Measurements from ENCODE around the gene TYW1B.
"Not testable (repeated sequence)": the region's sequence is repeated elsewhere in the genome, so short reads cannot be mapped to it uniquely, and the experiment has no call there.

The TYW1B gene

DNA sequence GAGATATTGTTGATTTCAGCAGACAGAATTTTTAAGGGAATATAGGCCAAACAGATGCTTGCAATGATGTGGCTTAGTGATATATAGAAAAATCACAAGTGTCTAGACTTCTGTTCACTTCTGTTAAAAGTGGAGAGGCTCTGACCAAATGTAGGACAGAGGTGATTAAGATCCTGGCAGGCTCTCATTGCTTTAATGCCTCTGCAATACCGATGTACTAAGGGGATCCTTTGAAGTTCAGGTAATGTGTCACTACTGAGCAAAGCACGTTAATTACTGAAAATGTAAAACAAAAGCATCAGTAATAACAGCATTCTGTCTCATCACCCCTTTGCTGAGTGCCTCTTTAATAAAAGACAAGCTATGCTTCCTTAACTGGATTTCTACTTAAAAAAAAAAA, 131.4 kb downstream of the TYW1B start:
- DNase-seq, result not testable (repeated sequence)

DNA sequence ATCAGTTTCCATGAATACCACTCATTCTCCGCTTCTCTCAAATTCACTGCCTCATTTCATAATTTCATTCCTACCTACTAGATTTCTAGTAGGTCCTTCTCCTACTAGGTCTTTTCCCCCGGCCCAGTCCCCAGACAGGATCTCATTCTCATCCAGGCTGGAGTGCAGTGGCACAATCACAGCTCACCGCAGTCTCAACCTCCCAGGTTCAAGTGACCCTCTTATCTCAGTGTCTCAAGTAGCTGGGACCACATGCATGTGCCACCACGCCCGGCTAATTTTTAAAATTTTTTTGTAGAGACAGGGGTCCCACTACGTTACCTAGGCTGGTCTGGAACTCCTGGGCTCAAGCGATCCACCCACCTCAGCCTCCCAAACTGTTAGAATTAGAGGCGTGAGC, 132.5 kb downstream of the TYW1B start:
- not testable (repeated sequence) for DNase-seq

DNA sequence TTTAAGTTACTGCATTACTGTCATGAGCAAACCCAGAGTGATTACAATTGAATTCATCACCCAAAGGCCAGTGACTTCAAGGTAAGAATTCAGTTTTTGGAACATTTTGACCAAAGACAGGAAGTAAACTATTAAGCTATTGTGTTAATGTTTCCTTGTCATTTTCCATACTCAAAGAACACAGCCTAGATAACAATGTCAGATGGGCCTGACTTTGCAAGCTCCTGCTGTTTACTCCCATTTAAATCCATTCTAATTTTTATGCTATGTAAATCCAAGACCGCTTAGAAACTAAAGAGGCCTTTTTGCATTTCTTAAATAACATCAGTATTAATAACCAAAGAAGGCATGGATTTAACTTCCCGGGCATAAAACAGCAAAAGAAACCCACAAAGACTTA, 136.6 kb downstream of the TYW1B start:
- DNase-seq, result not testable (repeated sequence)

DNA sequence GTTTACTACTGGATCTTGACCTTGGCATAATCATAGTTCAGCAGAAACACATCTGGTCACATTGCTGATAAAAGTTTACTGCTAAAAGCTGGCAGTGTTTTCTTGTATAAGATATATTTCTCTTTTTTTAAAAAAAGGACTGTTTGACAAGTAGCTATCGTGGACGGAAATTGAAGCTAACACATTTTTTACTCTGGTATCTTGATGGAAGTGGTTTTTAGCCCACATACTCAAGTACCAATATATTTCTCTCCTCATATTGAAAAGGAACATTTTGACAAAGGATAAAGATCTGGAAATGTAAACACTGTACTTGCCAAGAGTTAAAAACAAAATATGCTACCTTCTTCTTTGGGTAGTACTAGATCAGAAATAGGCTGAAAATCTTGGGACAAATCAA, 137.8 kb downstream of the TYW1B start:
- DNase-seq, result not testable (repeated sequence)

DNA sequence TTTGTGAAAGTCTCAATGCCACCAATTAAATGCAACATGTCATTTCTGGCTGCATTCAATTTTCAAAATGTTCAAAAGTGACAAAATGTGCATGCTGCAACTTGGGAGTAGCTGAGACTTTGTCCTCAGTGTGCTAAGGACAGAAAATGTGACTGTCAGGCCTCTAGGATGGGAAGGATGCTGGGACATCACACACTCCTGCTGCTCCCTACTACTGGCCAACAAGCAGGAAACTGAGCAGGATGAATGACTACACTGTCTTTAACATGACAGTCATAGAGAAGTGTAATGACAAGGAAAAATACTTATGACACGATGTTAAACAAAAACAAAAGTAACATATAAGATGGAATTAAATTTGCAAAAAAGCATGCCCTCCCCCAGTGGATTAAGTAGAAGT, 138.7 kb downstream of the TYW1B start:
- DNase-seq, result not testable (repeated sequence)

DNA sequence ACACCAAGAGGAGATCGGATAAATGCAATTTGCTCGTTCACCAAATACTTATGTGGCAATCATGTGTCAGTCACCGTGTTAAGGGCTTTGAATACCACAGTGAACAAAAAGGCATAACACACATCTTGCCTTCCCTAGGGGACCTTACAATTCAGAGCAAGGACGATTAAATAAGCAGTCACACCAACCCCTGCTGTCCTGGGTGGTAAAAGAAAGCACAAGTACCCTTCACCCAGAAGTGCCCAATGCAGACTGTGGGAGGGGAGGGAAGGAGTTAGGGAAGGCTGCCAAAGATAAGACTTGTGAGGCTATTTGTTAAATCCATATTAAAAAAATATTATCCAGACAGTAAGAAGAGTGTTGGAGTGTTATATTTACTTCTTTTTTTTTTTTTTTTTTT, 146.8 kb downstream of the TYW1B start:
- not testable (repeated sequence) for DNase-seq

DNA sequence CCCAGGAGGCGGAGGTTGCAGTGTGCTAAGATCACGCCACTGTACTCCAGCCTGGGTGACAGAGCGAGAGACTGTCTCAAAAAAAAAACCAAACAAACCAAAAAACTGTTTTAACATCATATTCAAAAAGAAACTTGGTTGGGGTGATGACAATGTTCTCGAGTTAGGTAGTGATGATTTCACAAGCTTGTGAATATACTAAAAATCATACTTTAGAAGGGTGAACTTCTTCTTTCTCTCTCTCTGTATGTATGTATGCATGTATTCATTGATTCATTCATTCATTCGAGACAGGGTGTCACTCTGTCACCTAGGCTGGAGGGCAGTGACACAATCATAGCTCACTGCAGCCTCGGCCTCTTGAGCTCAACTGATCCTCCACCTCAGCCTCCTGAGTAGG, 151.1 kb downstream of the TYW1B start:
- not testable (repeated sequence) for DNase-seq

DNA sequence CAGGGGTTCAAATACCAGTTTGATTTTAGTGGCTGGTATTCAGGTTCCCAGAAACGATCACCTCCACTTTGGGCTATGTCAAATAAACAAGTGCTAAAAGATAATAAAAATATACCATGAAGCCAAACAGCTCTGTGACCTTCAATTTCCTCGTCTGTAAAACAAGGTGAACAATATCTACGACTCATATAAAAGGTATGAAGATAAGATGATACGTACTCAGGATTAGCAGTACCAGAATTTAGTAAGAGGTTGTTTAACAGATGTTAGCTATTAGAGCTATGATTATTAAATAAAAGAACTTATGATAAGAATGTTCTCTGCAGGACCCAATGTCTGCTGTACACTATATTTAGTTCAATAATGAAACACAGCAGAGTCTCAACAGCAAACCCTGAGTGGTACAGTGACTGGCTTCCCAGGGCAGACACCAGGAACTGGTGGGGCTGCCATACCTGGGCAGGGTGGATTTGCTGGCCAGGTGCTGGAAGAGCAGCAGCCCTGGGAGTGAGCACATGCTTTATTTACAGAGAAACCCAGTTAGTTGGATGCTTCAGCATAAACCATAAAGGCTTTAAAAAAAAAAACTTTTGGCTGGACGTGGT, 151.8 kb downstream of the TYW1B start:
- DNase-seq, result not testable (repeated sequence)

DNA sequence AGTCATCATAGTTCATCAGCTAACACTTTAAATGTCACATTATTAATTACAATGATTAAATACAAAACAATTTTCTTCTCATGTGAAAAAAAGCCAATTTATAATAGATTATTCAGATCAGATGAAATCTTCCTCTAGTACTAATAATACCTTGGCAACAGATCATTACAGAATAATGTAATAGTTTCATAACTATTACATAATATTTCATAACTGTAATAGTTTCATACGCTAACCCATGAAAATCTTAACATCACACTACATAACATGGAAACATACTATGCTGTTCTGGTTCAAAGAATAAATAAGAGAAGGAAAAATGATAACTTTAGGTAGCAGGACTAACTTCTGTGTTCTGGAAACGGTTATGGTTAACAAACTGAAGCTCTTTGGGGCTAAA, 152.3 kb downstream of the TYW1B start:
- DNase-seq, result not testable (repeated sequence)

DNA sequence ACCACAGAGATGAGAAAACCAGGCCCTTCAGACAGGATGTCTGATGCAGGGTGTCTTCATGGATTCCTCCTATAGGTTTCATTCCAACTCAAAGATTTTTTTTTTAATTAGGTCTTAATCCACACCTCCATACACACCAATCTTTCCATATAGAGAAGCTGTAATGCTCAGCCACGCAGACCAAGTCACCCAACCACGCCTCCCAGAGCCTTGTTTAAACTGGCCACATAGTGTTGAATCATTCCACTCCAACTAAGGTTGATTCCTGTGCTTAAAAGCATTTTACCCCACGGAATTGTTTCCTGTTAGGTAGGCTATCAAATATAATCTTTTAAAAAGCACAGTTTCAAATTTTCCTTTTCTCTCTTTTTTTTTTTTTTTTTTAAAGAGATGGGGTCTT, 153.6 kb downstream of the TYW1B start:
- DNase-seq, result no peak

DNA sequence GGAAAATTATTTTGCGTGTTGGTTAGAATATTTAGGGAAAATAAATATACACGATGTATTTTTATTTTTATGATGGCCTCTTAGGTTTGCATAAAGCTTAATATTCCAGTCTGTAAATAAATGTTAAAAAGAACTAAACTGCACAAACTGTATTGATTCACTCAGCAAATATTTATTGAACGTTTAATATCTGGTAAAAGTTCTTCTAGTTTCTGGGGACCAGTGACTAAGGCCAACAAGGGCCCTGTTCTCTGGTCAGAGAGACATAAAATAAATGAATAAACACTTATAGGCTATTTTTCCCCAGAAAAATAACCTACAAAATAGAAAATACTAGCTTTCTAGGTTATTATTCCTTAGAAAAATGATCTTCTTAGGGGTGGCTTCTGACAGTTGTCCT, 157.2 kb downstream of the TYW1B start:
- not testable (repeated sequence) for DNase-seq

DNA sequence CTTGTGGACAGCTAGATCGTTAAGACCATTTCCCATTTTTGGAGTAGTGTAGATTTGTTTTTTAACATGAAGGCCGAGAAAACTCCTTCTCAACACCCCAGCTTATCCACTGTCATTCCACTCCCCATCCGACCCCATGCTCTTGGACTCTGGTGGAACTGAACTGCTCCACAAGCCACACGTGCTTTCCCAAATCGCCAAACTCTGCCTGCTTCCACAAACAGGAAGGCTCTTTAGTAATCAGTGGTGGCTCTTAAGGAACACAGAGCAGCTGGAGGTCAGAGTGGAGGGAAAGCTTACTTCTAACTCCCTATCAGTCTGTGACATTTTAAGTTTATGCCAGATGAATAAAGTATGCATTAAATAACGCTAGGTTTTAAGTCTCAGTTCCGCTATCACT, 159.6 kb downstream of the TYW1B start:
- DNase-seq, result not testable (repeated sequence)

DNA sequence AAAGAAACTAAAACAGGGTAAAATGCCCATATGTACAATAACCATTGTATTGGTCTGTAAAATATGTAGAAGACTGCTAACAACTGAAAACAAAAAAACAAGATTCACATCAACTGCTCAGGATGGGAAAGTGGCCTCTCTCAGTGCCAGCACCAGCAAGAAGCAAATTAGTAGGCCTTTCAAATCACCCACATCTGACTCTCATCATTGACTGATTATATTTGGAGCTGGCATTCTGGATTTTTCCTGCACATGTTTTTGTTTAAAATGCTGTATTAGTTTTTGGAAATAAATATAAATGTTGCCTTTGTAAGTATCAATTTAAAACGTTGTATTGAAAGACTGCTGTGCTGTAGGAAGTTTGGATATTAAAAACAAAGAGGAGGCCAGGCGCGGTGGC, 161.0 kb downstream of the TYW1B start:
- not testable (repeated sequence) for DNase-seq

DNA sequence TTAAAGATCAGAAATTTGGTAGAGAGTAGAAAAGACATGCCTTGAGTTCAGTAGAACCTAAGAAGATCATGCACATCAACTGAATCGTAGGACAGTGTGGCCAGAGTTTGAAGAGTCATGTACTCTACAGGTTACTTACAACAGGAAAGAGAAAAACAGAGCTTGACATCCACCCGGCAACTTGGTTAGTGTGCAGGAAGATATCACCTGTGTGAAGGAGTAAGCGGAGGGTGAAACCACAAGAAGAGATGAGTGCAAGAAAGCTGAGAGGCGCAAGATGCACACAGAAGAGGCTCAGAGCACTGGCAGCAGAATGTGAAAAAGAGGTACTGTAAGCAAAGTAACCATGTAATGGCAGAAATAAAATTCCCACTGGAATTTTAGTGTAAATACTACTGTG, 179.4 kb downstream of the TYW1B start:
- DNase-seq, result not testable (repeated sequence)

DNA sequence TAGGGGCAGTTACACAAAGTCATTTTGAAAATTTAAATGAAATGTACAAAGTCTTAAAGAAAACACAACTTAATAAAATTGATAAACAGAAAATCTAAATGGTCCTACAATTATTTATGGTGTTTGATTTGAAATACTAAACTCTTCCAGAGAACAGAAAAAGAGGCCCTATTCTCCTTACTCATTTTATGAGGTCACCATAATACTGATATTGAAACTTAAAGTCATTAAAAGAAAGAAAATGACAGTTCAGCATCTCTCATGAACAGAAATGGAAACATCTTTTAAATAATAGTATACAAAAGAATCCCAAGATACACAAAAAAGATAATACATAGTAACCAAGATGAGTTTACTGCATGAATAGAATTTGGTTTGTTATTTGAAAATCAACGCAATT, 184.3 kb downstream of the TYW1B start:
- DNase-seq, result not testable (repeated sequence)

DNA sequence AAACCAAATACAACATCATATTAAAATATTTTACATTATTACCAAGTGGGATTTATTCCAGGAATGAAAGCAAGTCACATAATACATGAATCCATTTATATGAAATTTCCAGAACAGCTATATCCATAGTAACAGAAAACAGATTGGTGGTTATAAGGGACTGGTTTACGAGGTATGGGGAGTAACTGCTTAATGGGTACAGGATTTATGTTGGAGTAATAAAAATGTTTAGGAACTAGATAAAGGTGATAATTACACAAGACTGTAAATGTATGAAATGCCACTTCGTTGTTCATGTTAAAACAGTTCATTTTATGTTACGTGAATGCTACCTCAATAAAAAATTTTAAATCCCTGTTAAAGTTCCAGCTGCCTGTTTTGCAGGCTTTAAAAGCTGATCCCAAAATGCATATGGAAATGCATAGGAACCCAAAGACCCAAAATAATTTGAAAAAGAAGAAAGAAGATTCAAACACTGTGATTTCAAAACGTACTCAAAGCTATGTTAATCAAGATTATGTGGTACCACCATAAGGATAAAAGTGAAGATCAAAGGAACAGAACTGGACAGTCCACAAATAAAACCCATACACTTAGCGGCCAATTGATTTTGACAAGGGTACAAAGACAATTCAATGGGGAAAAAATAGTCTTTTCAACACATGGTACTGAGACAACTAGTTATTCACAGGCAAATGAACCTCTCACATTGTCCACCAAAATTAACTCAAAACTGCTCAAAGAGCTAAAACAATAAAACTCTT, 186.3 kb downstream of the TYW1B start:
- not testable (repeated sequence) for DNase-seq

DNA sequence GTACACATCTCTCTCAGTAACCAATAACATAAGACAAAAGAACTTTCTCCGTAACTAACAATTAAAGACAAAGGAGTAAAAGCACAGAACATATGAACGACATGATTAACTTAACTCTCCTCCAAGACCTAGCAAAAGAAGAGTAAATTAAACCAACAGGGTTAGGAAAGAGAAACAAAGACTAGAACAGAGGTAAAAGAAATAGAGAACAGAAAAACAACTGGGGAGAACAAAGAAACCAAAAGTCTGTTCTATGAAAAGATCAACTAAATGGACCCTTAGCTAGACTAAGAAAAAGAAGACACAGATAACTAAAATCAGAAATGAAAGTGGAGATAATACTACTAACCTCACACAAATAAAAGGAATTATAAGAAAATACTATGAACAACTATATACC, 187.3 kb downstream of the TYW1B start:
- not testable (repeated sequence) for DNase-seq

DNA sequence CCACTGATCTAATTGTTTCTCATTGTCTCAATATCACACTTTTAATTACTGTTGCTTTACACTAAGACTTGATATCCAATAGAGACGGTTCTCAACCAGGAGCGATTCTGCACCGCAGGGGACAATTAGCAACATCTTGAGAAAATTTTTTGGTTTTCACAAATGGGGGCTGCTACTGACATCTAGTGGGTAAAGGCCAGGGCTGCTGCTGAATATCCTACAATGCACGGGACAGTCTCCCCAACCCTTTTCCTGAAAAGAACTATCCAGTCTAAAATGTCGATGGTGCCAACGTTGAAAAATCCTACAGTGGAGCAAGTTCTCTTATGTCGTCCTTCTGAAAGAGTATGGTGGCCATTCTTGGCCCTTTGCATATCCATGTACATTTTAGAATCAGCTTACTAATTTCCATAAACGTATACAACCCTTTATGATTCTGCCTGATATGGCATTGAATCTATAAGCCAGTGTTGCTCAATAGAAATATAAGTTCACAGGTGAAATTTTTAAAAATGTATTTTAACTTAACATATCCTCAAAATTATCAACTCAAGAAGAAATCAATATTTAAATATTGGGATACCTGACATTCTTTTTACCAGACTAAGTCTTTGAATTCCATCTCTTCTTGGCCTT, 192.6 kb downstream of the TYW1B start:
- not testable (repeated sequence) for DNase-seq

DNA sequence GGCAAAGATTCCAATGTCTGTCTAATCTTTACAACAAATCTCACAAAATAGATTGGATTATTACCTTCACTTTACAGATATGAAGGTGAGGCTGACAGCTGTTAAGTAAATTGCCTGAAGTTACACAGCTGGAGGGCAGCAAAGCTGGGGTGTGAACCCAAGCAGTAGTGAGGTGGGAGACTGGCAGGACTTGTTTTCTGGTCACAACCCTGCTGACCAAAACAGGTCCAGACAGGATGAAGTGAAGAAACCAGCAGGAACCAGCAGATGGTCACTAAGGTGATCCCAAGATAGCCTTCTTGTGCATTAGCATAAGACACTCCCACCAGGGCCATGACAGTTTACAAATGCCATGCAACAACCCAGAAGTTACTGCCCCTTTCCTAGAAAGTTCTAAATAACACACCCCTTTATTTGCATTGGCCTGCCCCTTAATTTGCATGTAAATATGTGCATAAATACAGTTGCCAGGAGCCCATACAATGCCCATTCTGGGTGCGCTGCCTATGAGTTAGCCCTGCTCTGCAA, 195.2 kb downstream of the TYW1B start:
- not testable (repeated sequence) for DNase-seq

DNA sequence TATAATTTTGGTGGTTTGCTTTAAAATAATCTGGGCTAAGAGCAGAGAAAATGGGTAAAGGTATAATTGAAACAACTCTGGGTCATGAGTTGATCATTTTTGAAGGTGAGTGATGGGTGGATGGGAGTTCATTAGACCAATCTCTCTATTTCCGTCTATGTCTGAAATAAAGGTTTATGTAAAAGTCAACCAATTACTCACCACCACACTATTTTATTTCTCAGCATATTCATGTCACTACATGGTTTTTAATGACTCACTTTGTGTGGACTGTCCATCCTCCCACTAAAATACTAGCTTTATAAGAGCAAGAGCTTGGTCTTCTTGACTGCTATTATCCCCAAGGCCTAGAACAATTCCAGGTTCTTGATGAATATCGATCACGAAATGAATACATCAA, 199.6 kb downstream of the TYW1B start:
- DNase-seq, result not testable (repeated sequence)

DNA sequence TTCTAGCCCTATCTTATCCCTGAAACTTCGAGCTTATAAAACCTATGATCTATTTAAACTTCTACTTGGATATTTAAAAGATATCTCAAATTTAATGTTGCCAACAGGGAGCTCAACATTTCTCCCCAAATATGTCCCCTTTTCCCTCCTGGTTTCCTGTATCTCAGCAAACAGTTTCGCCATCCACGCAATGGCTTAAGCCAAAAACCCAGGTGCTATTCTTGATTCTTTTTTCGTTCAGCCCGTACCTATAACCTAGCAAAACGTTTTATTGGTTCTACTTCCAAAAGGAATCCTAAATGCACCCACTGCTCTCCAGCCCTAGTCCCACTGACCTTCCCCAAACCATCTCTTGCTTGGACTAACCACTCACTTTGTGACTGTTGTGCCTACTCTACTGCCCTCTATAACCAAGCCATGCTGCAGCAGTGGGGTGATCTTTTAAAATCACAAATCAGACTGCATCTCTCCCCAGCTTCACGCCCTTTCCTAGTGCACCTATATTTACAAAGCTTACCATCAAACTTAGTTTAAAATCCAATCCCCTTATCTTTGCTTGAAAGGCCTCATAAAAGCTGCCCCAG, 201.5 kb downstream of the TYW1B start:
- not testable (repeated sequence) for DNase-seq

DNA sequence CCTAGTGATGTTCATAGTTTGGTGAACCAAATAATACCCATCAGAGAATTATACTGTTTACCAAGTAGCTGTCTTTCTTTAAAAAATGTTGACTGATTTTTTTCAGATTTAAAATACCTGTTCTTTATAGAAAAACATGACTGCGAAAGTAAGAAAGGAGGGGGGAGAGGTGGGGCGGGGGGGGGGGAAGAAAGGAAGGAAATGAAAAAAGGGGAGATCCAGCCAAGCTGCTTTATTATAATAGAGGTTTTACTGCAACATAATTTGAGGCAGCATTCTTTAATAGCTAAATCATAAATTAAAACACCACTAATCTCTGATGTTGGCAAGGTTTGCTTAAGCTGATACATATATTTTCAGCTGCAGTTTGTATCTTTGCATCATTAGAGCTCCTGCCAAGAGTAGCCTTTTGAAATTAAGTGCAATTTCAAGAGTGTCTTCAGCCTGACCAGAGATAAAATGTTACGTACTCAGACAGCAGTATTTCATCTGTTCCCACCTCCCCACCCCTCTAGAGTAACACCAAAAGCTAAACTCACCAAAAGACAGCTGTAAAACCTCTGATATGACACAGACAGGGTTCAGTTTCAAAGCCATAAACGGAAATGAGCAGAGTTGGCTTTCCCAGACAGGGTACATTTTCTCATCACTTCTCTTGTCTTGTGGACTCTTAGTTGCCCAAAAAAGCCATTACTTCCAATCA, 202.1 kb downstream of the TYW1B start:
- DNase-seq, result not testable (repeated sequence)

DNA sequence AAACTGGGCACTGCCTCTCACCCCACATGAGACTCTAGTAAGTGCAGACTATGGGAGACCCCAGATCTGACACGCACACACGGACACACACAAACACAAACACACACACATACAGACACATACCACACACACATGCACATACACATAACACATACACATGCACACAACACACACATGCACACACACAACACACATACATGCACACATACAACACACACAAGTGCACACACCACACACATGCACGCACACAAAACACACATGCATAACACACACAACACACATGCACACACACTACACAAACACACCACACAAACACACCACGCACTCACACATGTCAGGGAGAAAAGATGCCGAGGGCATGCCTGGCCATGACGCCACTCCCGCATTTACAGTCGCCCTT, 205.5 kb downstream of the TYW1B start:
- DNase-seq, result no peak

Measured in effector CD8-positive, alpha-beta T cell (primary cell).